NCI-H2081 treated with DMSO at 0.1 percent for 48 hours (cell line): ENCODE results near the gene CNTN4.

Experiments used
- DNase-seq: peaks from one replicate; lab custom pipeline; 2025; lab: John Stamatoyannopoulos, UW

CNTN4 gene

GRCh38 chr3:3105246-3105645 lies 1006.6 kb downstream of the CNTN4 start:
- DNase-seq, result no peak

GRCh38 chr3:3105815-3106214 lies 1007.1 kb downstream of the CNTN4 start:
- DNase-seq, result no peak

- no peak for DNase-seq
Observed at GRCh38 chr3:3107181-3107580, 1008.5 kb downstream of the CNTN4 start.
